DND-41 (cell line): Measurements from ENCODE around the gene CELA1.
"Not testable (repeated sequence)": the region's sequence is repeated elsewhere in the genome, so short reads cannot be mapped to it uniquely, and the experiment has no call there.

Source experiments
- ATAC-seq: fragments of 200-7000 bp; cut with Tn5 transposase; 3 replicates; pipeline ENCODE4 v1.9.1; 2021; ENCODE audit warnings: low read depth; ENCODE audit not compliant: insufficient read depth
- DNase-seq: peaks from one replicate; pipeline ENCODE4 v3.0.0-alpha.2; 2020
- H2AFZ ChIP-seq: 2 replicates; pipeline ENCODE4 v1.6.0; 2012; ENCODE audit warnings: low read depth, low read length
- H3K27ac ChIP-seq: 2 replicates; pipeline ENCODE4 v1.5.1; 2012; ENCODE audit warnings: low read length, inconsistent platforms
- H3K27me3 ChIP-seq: fragments of 200-600 bp; sonication (generic); 2 replicates; pipeline ENCODE4 v1.6.0; 2012; ENCODE audit warnings: low read length, mild to moderate bottlenecking, inconsistent platforms; ENCODE audit not compliant: insufficient read depth, poor library complexity
- H3K36me3 ChIP-seq: 2 replicates; pipeline ENCODE4 v1.5.1; 2012; ENCODE audit warnings: low read length, inconsistent platforms; ENCODE audit not compliant: insufficient read depth
- H3K4me1 ChIP-seq: 2 replicates; pipeline ENCODE4 v1.5.1; 2012; ENCODE audit warnings: mild to moderate bottlenecking, low read length; ENCODE audit not compliant: insufficient read depth
- H3K4me2 ChIP-seq: 2 replicates; pipeline ENCODE4 v1.6.0; 2012; ENCODE audit warnings: mild to moderate bottlenecking, moderate library complexity, low read length, inconsistent platforms; ENCODE audit not compliant: insufficient read depth
- H3K4me3 ChIP-seq, 2 experiments: fragments of 200-600 bp in 1 of 2; shearing (Covaris generic) in 1 of 2; 2 replicates each; pipeline ENCODE4 v1.5.1; 2012 to 2016; ENCODE audit warnings: inconsistent platforms in 2 of 2, low read length in 2 of 2, mild to moderate bottlenecking in 2 of 2, low read depth in 1 of 2, moderate library complexity in 1 of 2
- H3K79me2 ChIP-seq: 2 replicates; pipeline ENCODE4 v1.6.0; 2012; ENCODE audit warnings: low read length, inconsistent platforms; ENCODE audit not compliant: insufficient read depth
- H3K9ac ChIP-seq: 2 replicates; pipeline ENCODE4 v1.6.0; 2012; ENCODE audit warnings: low read depth, mild to moderate bottlenecking, inconsistent platforms, low read length, moderate library complexity
- H3K9me3 ChIP-seq: 2 replicates; pipeline ENCODE4 v1.5.1; 2012; ENCODE audit warnings: low read length, moderate library complexity, mild to moderate bottlenecking, inconsistent platforms; ENCODE audit not compliant: insufficient read depth, severe bottlenecking
- H4K20me1 ChIP-seq: 2 replicates; pipeline ENCODE4 v1.6.0; 2012; ENCODE audit warnings: low read length; ENCODE audit not compliant: insufficient read depth
- CTCF ChIP-seq: IDR thresholded peaks from 2 replicates; pipeline ENCODE4 v1.5.1; 2012; ENCODE audit warnings: borderline replicate concordance, low read length, moderate library complexity, mild to moderate bottlenecking; ENCODE audit not compliant: poor library complexity, severe bottlenecking; ENCODE audit errors: extremely low read depth
- EZH2 ChIP-seq: IDR thresholded peaks from 3 replicates; pipeline ENCODE4 v1.6.1; 2012; ENCODE audit warnings: borderline replicate concordance, low read depth, mild to moderate bottlenecking, moderate library complexity, low read length, inconsistent platforms; ENCODE audit not compliant: severe bottlenecking

The CELA1 gene

GRCh38 chr12:51342416-51342815, 4.1 kb downstream of the CELA1 start:
- H3K27ac ChIP-seq, result no peak overlapping the region
- no peaks in the 10 kb centered on the region for H3K9me3 ChIP-seq
- peaks cover 10% of the 10 kb centered on the region for H3K4me1 ChIP-seq
- no peak for ATAC-seq
- TF ChIP-seq CTCF (no peak), EZH2 (no peak)
- no peaks in the 10 kb centered on the region for H3K36me3 ChIP-seq
- no peak overlapping the region for H3K9ac ChIP-seq
- no peak overlapping the region for H3K4me3 ChIP-seq
- H2AFZ ChIP-seq, result no peak overlapping the region
- H4K20me1 ChIP-seq, result no peaks in the 10 kb centered on the region
- no peaks in the 10 kb centered on the region for H3K79me2 ChIP-seq
- no peak for DNase-seq
- H3K4me2 ChIP-seq, result no peak overlapping the region
- H3K27me3 ChIP-seq, result no peaks in the 10 kb centered on the region

- ATAC-seq (peak; percentile 93), DNase-seq (peak; percentile 84)
- Histone ChIP-seq H3K9me3 (no peaks in the 10 kb centered on the region), H3K27ac (peak overlapping the region; percentile 52; the same call in 1 of the 2 replicates), H2AFZ (peak overlapping the region; percentile 85), H3K79me2 (no peaks in the 10 kb centered on the region), H3K27me3 (no peaks in the 10 kb centered on the region), H3K4me2 (peak overlapping the region; percentile 64), H3K4me1 (peaks cover 10% of the 10 kb centered on the region), H3K4me3 (peak overlapping the region in 1 of 2 experiments; percentile 38; a peak in 2 of 4 replicates), H3K36me3 (no peaks in the 10 kb centered on the region), H3K9ac (peak overlapping the region; percentile 44), H4K20me1 (no peaks in the 10 kb centered on the region)
- TF ChIP-seq CTCF, result peak; percentile 100
- no peak for TF ChIP-seq EZH2
These were observed 5.0 kb downstream of the CELA1 start for GRCh38 chr12:51341251-51342007.

DNA sequence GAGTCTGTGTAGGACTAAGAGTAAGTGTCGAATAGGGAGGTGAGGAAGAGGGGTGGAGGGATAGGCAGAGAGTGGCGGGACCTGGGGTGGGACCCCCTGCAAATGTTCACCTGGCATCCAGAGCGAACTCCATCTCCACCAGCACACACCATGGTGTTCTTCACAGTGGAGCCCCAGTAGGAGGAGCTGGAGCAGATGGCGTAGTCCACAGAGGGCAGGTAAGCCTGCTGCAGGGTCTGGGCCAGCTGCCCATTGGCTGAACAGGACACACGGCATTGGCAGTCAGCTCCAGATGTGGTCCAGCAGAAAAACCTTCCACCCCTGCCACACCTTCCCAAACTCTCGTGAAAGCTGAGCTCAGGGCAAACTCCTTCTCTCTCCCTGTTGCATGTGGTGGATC, 6.7 kb downstream of the CELA1 start:
- Histone ChIP-seq H3K4me3 (no peak overlapping the region), H3K27me3 (no peaks in the 10 kb centered on the region), H3K79me2 (no peaks in the 10 kb centered on the region), H3K27ac (no peak overlapping the region), H3K36me3 (no peaks in the 10 kb centered on the region), H3K9me3 (no peaks in the 10 kb centered on the region), H3K4me1 (peaks cover 10% of the 10 kb centered on the region), H3K9ac (no peak overlapping the region), H4K20me1 (no peaks in the 10 kb centered on the region), H2AFZ (no peak overlapping the region), H3K4me2 (no peak overlapping the region)
- ATAC-seq (no peak), DNase-seq (no peak)
- TF ChIP-seq CTCF (no peak), EZH2 (no peak)

GRCh38 chr12:51337336-51337735, 9.1 kb downstream of the CELA1 start:
- H2AFZ ChIP-seq, H3K4me3 ChIP-seq, H3K4me1 ChIP-seq, H3K9ac ChIP-seq, ATAC-seq, H3K79me2 ChIP-seq, H3K9me3 ChIP-seq, H3K36me3 ChIP-seq, H3K27me3 ChIP-seq, H3K4me2 ChIP-seq, H4K20me1 ChIP-seq, DNase-seq, H3K27ac ChIP-seq: not testable (repeated sequence)
